Measurements from ENCODE around the gene WWOX. TPM values are rescaled to one million over a fixed set of nuclear protein-coding genes. Genes with fewer than 3 reads are reported as not detected.

WWOX gene
- total RNA-seq, 4 donors from 2014 or later, result 12.9 to 53.5 (median 25.6) TPM

GRCh38 chr16:78791011-78791410, 691.6 kb downstream of the WWOX start:
- no peak for ATAC-seq
- H3K36me3 ChIP-seq, result no peaks in the 10 kb centered on the region
- no peak overlapping the region for H3K27ac ChIP-seq
- TF ChIP-seq EP300 (IDR thresholded peaks at IDR 0.05) (no peak), CTCF (IDR thresholded peaks at IDR 0.05) (no peak), POLR2AphosphoS5 (IDR thresholded peaks at IDR 0.05) (no peak), POLR2A (IDR thresholded peaks at IDR 0.05) (no peak)
- H3K4me3 ChIP-seq, result no peak overlapping the region
- 63% methylated on average over 1 of the region's 8 CpGs; no CpG with 5 or more reads in 1 of the 2 donors for WGBS, 2 donors (ENCODE audit: low coverage in 1 of 2)
- no peaks in the 10 kb centered on the region for H3K9me3 ChIP-seq
- no peaks in the 10 kb centered on the region for H3K4me1 ChIP-seq
- H3K27me3 ChIP-seq, result no peaks in the 10 kb centered on the region

GRCh38 chr16:78791926-78792325, 692.5 kb downstream of the WWOX start:
- ATAC-seq, result no peak
- H3K36me3 ChIP-seq, result no peaks in the 10 kb centered on the region
- 91% methylated on average over 6 of the region's 7 CpGs; no CpG with 5 or more reads in 1 of the 2 donors for WGBS, 2 donors (ENCODE audit: low coverage in 1 of 2)
- no peaks in the 10 kb centered on the region for H3K9me3 ChIP-seq
- no peak for TF ChIP-seq POLR2AphosphoS5 (IDR thresholded peaks at IDR 0.05)
- no peak for TF ChIP-seq CTCF (IDR thresholded peaks at IDR 0.05)
- no peak for TF ChIP-seq EP300 (IDR thresholded peaks at IDR 0.05)
- TF ChIP-seq POLR2A (IDR thresholded peaks at IDR 0.05), result no peak
- no peak overlapping the region for H3K4me3 ChIP-seq
- no peaks in the 10 kb centered on the region for H3K4me1 ChIP-seq
- no peak overlapping the region for H3K27ac ChIP-seq
- no peaks in the 10 kb centered on the region for H3K27me3 ChIP-seq

- Histone ChIP-seq H3K27me3 (no peaks in the 10 kb centered on the region), H3K4me3 (no peak overlapping the region), H3K4me1 (no peaks in the 10 kb centered on the region), H3K9me3 (no peaks in the 10 kb centered on the region), H3K36me3 (no peaks in the 10 kb centered on the region), H3K27ac (no peak overlapping the region)
- ATAC-seq, result no peak
- 88 to 100% methylated on average over 4 to 5 of the region's 5 CpGs for WGBS, 2 donors (ENCODE audit: low coverage in 1 of 2)
- TF ChIP-seq CTCF (IDR thresholded peaks at IDR 0.05) (no peak), EP300 (IDR thresholded peaks at IDR 0.05) (no peak), POLR2A (IDR thresholded peaks at IDR 0.05) (no peak), POLR2AphosphoS5 (IDR thresholded peaks at IDR 0.05) (no peak)
Measured at GRCh38 chr16:78792952-78793351, 693.5 kb downstream of the WWOX start.

- Histone ChIP-seq H3K27me3 (no peaks in the 10 kb centered on the region), H3K27ac (no peak overlapping the region), H3K36me3 (no peaks in the 10 kb centered on the region), H3K4me1 (no peaks in the 10 kb centered on the region), H3K9me3 (no peaks in the 10 kb centered on the region), H3K4me3 (no peak overlapping the region)
- TF ChIP-seq EP300 (IDR thresholded peaks at IDR 0.05) (no peak), POLR2A (IDR thresholded peaks at IDR 0.05) (no peak), POLR2AphosphoS5 (IDR thresholded peaks at IDR 0.05) (no peak), CTCF (IDR thresholded peaks at IDR 0.05) (no peak)
- 79 to 80% methylated on average over 5 to 6 of the region's 6 CpGs for WGBS, 2 donors (ENCODE audit: low coverage in 1 of 2)
- ATAC-seq, result no peak
Measured at GRCh38 chr16:78794581-78795250, 695.3 kb downstream of the WWOX start.

- no peaks in the 10 kb centered on the region for H3K27me3 ChIP-seq
- H3K9me3 ChIP-seq, result no peaks in the 10 kb centered on the region
- no peaks in the 10 kb centered on the region for H3K4me1 ChIP-seq
- no peak overlapping the region for H3K27ac ChIP-seq
- no peak overlapping the region for H3K4me3 ChIP-seq
- 73 to 100% methylated on average over 1 of the region's 1 CpG for WGBS, 2 donors (ENCODE audit: low coverage in 1 of 2)
- ATAC-seq, result no peak
- TF ChIP-seq CTCF (IDR thresholded peaks at IDR 0.05) (no peak), POLR2A (IDR thresholded peaks at IDR 0.05) (no peak), EP300 (IDR thresholded peaks at IDR 0.05) (no peak), POLR2AphosphoS5 (IDR thresholded peaks at IDR 0.05) (no peak)
- no peaks in the 10 kb centered on the region for H3K36me3 ChIP-seq
Measured at GRCh38 chr16:78795433-78795832, 696.0 kb downstream of the WWOX start.

Data from gastroesophageal sphincter (tissue), 4 donors.